Sigmoid colon (tissue), 7 donors: Measurements from ENCODE around the gene CXCL8. TPM values are rescaled to one million over a fixed set of nuclear protein-coding genes. Genes with fewer than 3 reads are reported as not detected.

Experiments
- DNase-seq: peaks from one replicate; pipeline ENCODE4 v3.0.0-alpha.2; 2019
- H3K27ac ChIP-seq, 4 donors: fragments of 200-600 bp; sonication (generic); one replicate each; pipeline ENCODE4 v1.5.1; 2016 to 2019; ENCODE audit warnings: mild to moderate bottlenecking in 1 of 4
- H3K27me3 ChIP-seq, 3 donors: fragments of 200-600 bp; sonication (generic); one replicate each; pipeline ENCODE4 v1.5.1; 2019; ENCODE audit warnings: mild to moderate bottlenecking in 1 of 3
- H3K36me3 ChIP-seq, 4 donors: fragments of 200-600 bp; sonication (generic); one replicate each; pipeline ENCODE4 v1.5.1; 2016 to 2019
- H3K4me1 ChIP-seq, 4 donors: fragments of 200-600 bp; sonication (generic); one replicate each; pipeline ENCODE4 v1.5.1; 2017 to 2019
- H3K4me3 ChIP-seq, 4 donors: fragments of 200-600 bp; sonication (generic); one replicate each; pipeline ENCODE4 v1.5.1; 2017 to 2019; ENCODE audit warnings: mild to moderate bottlenecking in 2 of 4, moderate library complexity in 1 of 4
- H3K9me3 ChIP-seq, 4 donors: fragments of 200-600 bp in 3 of 4; sonication (generic) in 3 of 4; one replicate each; pipeline versions ENCODE4 v1.5.1 to v1.6.1; 2013 to 2019
- EP300 ChIP-seq, 4 donors: sonication (generic); formaldehyde crosslinking; IDR thresholded peaks; one replicate each; pipeline ENCODE4 v1.6.1; 2017; ENCODE audit warnings: antibody characterized with exemption in 4 of 4
- POLR2A ChIP-seq, 2 donors: fragments of 450-650 bp; IDR thresholded peaks; one replicate each; pipeline ENCODE4 v1.6.1; 2016; ENCODE audit warnings: antibody characterized with exemption in 2 of 2, mild to moderate bottlenecking in 2 of 2, moderate library complexity in 2 of 2
- POLR2AphosphoS5 ChIP-seq, 4 donors: sonication (generic); formaldehyde crosslinking; IDR thresholded peaks; one replicate each; pipeline ENCODE4 v1.6.1; 2017; ENCODE audit warnings: antibody characterized with exemption in 4 of 4
- WGBS, 2 donors: extraction: QIAGEN DNeasy Blood & Tissue Kit; methylation state at CpG; one replicate each; pipeline ENCODE4 v1.1.7; 2013; 5-methylcytosine and 5-hydroxymethylcytosine counted together
- intact Hi-C: fragments of 100-400 bp; cut with DNase I; formaldehyde crosslinking; loops from one replicate; pipeline ENCODE4 v1.15.1; 2023
- polyA plus RNA-seq, 3 donors: library from polyadenylated mRNA; stranded (reverse); fragments of 200-250 nt; gene quantifications; one replicate each; pipeline ENCODE4 v1.2.3, GENCODE V29; 2013
- total RNA-seq, 4 donors: library from RNA; depleted of rRNA; stranded (reverse); fragments of >200 nt; gene quantifications; one replicate each; pipeline ENCODE4 v1.1.0, GENCODE V29; 2016
- TF ChIP-seq, protein P1 (sequence below), 4 experiments: fragments of 450-650 bp in 3 of 4; fragments of 200-600 bp in 1 of 4; IDR thresholded peaks; one replicate each; pipeline ENCODE4 v1.5.1; 2016 to 2019; ENCODE audit warnings: antibody characterized with exemption in 4 of 4, mild to moderate bottlenecking in 3 of 4, moderate library complexity in 2 of 4
- donor health status: healthy with polysubstance abuse.
- donor health status: Bipolar disorder and iron deficiency.
- donor health status: healthy.

Gene CXCL8
- total and polyA plus RNA-seq, 7 donors: 0.36 to 109 (median 8.0) TPM; not detected in 1

DNA sequence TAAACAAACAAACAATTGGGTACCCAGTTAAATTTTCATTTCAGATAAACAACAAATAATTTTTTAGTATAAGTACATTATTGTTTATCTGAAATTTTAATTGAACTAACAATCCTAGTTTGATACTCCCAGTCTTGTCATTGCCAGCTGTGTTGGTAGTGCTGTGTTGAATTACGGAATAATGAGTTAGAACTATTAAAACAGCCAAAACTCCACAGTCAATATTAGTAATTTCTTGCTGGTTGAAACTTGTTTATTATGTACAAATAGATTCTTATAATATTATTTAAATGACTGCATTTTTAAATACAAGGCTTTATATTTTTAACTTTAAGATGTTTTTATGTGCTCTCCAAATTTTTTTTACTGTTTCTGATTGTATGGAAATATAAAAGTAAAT is 2.9 kb downstream of the CXCL8 start:
- H3K4me1 ChIP-seq: peaks cover 0 to 21% (median 16%) of the 10 kb centered on the region in 4 donors
- no peak for TF ChIP-seq POLR2AphosphoS5 (IDR thresholded peaks at IDR 0.05)
- TF ChIP-seq, protein P1, sequence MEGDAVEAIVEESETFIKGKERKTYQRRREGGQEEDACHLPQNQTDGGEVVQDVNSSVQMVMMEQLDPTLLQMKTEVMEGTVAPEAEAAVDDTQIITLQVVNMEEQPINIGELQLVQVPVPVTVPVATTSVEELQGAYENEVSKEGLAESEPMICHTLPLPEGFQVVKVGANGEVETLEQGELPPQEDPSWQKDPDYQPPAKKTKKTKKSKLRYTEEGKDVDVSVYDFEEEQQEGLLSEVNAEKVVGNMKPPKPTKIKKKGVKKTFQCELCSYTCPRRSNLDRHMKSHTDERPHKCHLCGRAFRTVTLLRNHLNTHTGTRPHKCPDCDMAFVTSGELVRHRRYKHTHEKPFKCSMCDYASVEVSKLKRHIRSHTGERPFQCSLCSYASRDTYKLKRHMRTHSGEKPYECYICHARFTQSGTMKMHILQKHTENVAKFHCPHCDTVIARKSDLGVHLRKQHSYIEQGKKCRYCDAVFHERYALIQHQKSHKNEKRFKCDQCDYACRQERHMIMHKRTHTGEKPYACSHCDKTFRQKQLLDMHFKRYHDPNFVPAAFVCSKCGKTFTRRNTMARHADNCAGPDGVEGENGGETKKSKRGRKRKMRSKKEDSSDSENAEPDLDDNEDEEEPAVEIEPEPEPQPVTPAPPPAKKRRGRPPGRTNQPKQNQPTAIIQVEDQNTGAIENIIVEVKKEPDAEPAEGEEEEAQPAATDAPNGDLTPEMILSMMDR (IDR thresholded peaks at IDR 0.05): no peak
- no peak for TF ChIP-seq POLR2A (IDR thresholded peaks at IDR 0.05)
- TF ChIP-seq EP300 (IDR thresholded peaks at IDR 0.05): no peak
- no peaks in the 10 kb centered on the region for H3K36me3 ChIP-seq
- intact Hi-C loops: no loop called here
- H3K27ac ChIP-seq: no peak overlapping the region
- 94 to 95% methylated on average over 1 of the region's 1 CpG for WGBS, 2 donors
- no peak for DNase-seq
- H3K27me3 ChIP-seq: no peaks in the 10 kb centered on the region
- no peaks in the 10 kb centered on the region for H3K9me3 ChIP-seq
- H3K4me3 ChIP-seq: no peak overlapping the region

DNA sequence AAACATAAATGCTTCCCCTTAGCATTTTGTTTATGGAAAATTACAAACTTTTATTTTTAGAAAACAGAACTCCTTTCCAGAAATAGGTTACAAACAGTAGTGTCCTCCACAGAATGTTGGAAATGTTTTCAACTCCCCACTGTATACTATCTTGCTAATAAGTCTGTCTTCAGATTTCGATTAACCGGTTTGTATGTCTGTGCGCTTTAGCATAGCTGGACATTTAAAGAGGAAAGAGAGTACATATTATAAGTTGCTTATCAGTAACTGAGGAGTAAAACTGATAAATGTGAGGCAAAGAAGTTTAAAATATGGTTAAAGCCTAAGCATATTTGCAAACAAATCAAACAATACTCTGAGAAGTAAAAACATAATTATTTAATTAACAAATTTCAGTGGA is 3.4 kb downstream of the CXCL8 start:
- 97% methylated on average over 3 of the region's 3 CpGs for WGBS, 2 donors
- H3K27ac ChIP-seq: no peak overlapping the region
- no peaks in the 10 kb centered on the region for H3K36me3 ChIP-seq
- intact Hi-C loops: no loop called here
- no peaks in the 10 kb centered on the region for H3K9me3 ChIP-seq
- DNase-seq: no peak
- peaks cover 0 to 21% (median 16%) of the 10 kb centered on the region in 4 donors for H3K4me1 ChIP-seq
- no peaks in the 10 kb centered on the region for H3K27me3 ChIP-seq
- TF ChIP-seq, protein P1 (IDR thresholded peaks at IDR 0.05): no peak
- TF ChIP-seq POLR2A (IDR thresholded peaks at IDR 0.05): no peak
- no peak for TF ChIP-seq EP300 (IDR thresholded peaks at IDR 0.05)
- H3K4me3 ChIP-seq: no peak overlapping the region

DNA sequence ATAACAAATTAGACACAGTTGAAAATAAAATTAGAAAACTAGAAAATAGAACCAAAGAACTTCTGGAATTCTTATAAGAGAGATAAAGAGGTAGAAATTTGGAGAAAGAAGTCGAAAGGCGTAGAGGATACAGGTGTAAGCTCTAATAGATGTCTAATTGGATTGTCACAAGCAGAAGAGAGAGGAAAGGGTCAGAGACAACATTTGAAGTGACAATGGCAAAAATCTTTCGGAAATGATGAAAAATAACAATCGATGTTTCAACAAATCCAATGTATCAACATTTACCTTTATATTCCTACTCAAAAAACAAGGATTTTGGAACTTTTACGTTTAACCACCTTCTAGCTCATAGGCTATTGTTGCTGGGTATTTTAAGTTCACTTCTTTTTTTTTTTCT is 3.8 kb downstream of the CXCL8 start:
- Histone ChIP-seq H3K36me3 (no peaks in the 10 kb centered on the region), H3K27ac (no peak overlapping the region), H3K4me1 (peaks cover 0 to 20% (median 16%) of the 10 kb centered on the region in 4 donors), H3K4me3 (no peak overlapping the region), H3K27me3 (no peaks in the 10 kb centered on the region), H3K9me3 (no peaks in the 10 kb centered on the region)
- TF ChIP-seq POLR2AphosphoS5 (IDR thresholded peaks at IDR 0.05) (no peak), EP300 (IDR thresholded peaks at IDR 0.05) (no peak), POLR2A (IDR thresholded peaks at IDR 0.05) (no peak)
- TF ChIP-seq, protein P1 (IDR thresholded peaks at IDR 0.05): no peak
- WGBS, 2 donors: 77 to 86% methylated on average over 5 of the region's 5 CpGs
- intact Hi-C loops: no loop called here
- DNase-seq: no peak

DNA sequence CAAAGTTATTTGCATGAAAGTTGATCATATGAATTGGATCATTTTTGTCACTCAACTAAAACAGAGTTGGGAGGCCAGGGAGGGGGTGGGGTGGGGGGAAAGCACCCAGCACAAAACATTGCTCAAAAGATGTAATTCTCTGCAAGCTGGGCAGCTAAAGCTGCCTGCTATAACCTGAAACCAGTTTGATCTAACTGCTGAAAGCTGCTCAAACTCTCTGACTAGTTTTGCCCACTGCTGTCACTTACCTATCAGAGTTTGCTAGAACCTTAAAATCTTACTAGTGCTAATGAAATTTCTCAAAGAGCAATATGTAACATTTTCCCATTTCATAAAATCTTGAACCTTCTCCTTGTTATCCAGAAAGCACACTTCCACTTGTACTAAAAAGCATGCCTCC is 10.4 kb downstream of the CXCL8 start:
- intact Hi-C loops: no loop called here
- Histone ChIP-seq H3K4me1 (no peaks in the 10 kb centered on the region), H3K36me3 (no peaks in the 10 kb centered on the region), H3K4me3 (no peak overlapping the region), H3K9me3 (no peaks in the 10 kb centered on the region), H3K27ac (no peak overlapping the region), H3K27me3 (no peaks in the 10 kb centered on the region)
- TF ChIP-seq, protein P1 (IDR thresholded peaks at IDR 0.05): no peak
- TF ChIP-seq POLR2AphosphoS5 (IDR thresholded peaks at IDR 0.05) (no peak), POLR2A (IDR thresholded peaks at IDR 0.05) (no peak), EP300 (IDR thresholded peaks at IDR 0.05) (no peak)
- DNase-seq: no peak

DNA sequence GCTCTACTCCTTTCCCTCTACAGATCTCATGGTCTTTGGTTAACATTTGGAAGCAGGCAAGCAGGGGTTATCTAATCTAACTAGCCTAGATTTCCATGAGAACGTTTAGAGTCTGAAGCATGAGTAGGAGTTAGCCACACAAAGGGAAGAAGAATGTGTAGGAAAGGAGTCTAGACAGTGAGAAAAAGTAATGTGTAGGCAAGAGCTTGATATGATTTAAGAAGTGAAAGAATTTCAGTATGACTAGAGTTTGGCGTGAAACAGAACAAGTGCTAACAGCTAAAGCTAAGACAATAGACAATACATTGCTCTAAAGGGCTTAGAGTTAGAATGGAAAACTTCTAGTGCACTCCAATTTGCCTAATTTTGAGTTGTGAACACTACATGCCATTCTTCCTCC is 10.8 kb downstream of the CXCL8 start:
- DNase-seq: no peak
- TF ChIP-seq POLR2A (IDR thresholded peaks at IDR 0.05): no peak
- TF ChIP-seq, protein P1 (IDR thresholded peaks at IDR 0.05): no peak
- TF ChIP-seq POLR2AphosphoS5 (IDR thresholded peaks at IDR 0.05): no peak
- no peak for TF ChIP-seq EP300 (IDR thresholded peaks at IDR 0.05)
- Histone ChIP-seq H3K27ac (no peak overlapping the region), H3K36me3 (no peaks in the 10 kb centered on the region), H3K4me1 (no peaks in the 10 kb centered on the region), H3K27me3 (no peaks in the 10 kb centered on the region), H3K9me3 (no peaks in the 10 kb centered on the region), H3K4me3 (no peak overlapping the region)
- intact Hi-C loops: no loop called here
- WGBS, 2 donors: 62 to 63% methylated on average over 2 of the region's 2 CpGs
